Adipocyte (in vitro differentiated cells): ENCODE measurements around the gene RFLNA.

Experiments used
- DNase-seq: peaks from one replicate; pipeline ENCODE4 v3.0.0-alpha.2; 2015; ENCODE audit warnings: low read depth
- H3K27me3 ChIP-seq: replicated peaks from 2 replicates; pipeline ENCODE4 v1.7.0; 2013; ENCODE audit warnings: mild to moderate bottlenecking, low read length, moderate library complexity; ENCODE audit not compliant: control insufficient read depth, insufficient read depth
- H3K36me3 ChIP-seq: 2 replicates; pipeline ENCODE4 v1.7.0; 2013; ENCODE audit warnings: low read length, mild to moderate bottlenecking, moderate library complexity; ENCODE audit not compliant: control insufficient read depth, insufficient read depth, severe bottlenecking
- H3K4me1 ChIP-seq: 2 replicates; pipeline ENCODE4 v1.7.0; 2013; ENCODE audit warnings: mild to moderate bottlenecking, low read length, moderate library complexity; ENCODE audit not compliant: control insufficient read depth, insufficient read depth
- H3K4me3 ChIP-seq: 2 replicates; pipeline ENCODE4 v1.7.0; 2013; ENCODE audit warnings: mild to moderate bottlenecking, low read length, moderate library complexity
- H3K9ac ChIP-seq: 2 replicates; pipeline ENCODE4 v1.7.0; 2013; ENCODE audit warnings: mild to moderate bottlenecking, low read length, moderate library complexity
- H3K9me3 ChIP-seq: 2 replicates; pipeline ENCODE4 v1.7.0; 2013; ENCODE audit warnings: mild to moderate bottlenecking, low read length, moderate library complexity; ENCODE audit not compliant: control insufficient read depth

The RFLNA gene

DNA sequence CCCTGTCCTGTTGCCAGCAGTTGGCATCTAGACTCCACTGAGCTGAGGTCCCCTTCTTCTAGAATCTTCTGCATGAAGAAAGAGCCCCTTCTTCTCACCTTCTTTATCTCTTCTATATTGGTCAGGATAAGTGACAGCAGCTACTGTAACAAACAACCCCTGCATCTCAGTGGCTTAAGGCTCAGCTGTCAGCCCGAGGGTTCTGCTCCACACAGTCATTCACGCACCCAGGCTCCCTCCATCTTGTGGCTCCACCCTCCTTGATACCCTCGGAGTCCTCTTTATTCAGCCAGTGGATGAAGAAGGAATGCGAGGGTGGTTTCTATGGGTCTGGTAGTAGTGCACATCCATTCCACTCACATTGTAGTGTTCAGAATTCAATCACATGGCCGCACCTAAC, 10.5 kb upstream of the RFLNA start:
- no peak for DNase-seq
- H3K36me3 ChIP-seq, result no peaks in the 10 kb centered on the region
- H3K4me3 ChIP-seq, result no peak overlapping the region
- H3K4me1 ChIP-seq, result no peaks in the 10 kb centered on the region
- peaks cover 53% of the 10 kb centered on the region for H3K27me3 ChIP-seq
- H3K9me3 ChIP-seq, result peaks cover 43% of the 10 kb centered on the region
- H3K9ac ChIP-seq, result no peak overlapping the region

DNA sequence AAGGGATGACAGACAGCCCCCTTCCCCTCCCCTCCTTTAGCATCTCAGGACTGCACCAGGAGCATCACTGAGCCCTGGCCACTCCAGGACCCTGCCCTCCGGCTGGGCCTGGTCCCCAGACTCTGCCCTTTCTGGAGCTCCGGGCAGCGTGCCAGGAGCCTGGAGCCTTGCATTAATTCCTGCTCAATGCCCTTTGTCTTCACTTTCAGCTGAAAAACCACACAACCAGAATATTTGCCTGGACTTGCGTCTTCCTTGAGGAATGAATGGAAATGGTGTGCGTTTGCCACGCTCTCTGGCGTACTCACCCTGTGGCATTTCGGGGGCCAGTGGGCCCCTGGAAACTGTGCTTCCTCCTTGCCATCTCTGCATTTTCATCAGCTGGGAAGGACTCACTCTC, 8.5 kb upstream of the RFLNA start:
- Histone ChIP-seq H3K9me3 (peaks cover 37% of the 10 kb centered on the region), H3K27me3 (peaks cover 43% of the 10 kb centered on the region), H3K4me1 (no peaks in the 10 kb centered on the region), H3K36me3 (no peaks in the 10 kb centered on the region), H3K4me3 (no peak overlapping the region), H3K9ac (no peak overlapping the region)
- peak; percentile 11 for DNase-seq

DNA sequence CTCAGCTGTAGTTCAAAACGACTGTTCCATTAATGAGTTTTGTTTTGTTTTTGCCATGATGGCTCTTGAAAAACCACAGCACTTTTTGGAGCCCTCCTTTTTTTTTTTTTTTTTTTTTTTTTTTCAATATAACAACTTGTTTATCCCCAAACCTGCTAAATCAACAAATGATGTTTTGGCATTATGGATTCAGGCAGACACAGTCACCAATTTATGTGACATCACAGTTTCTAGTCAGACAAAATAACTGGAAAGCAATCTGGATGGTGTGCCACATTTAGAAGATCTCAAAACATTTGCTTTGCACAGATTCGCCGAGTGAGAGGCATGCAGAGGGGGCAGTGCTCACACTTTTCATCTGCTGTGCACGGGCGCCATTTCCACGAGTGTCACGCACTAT, 7.9 kb upstream of the RFLNA start:
- H3K36me3 ChIP-seq, result no peaks in the 10 kb centered on the region
- DNase-seq, result no peak
- peaks cover 35% of the 10 kb centered on the region for H3K9me3 ChIP-seq
- no peaks in the 10 kb centered on the region for H3K4me1 ChIP-seq
- H3K9ac ChIP-seq, result no peak overlapping the region
- peaks cover 40% of the 10 kb centered on the region for H3K27me3 ChIP-seq
- no peak overlapping the region for H3K4me3 ChIP-seq

DNA sequence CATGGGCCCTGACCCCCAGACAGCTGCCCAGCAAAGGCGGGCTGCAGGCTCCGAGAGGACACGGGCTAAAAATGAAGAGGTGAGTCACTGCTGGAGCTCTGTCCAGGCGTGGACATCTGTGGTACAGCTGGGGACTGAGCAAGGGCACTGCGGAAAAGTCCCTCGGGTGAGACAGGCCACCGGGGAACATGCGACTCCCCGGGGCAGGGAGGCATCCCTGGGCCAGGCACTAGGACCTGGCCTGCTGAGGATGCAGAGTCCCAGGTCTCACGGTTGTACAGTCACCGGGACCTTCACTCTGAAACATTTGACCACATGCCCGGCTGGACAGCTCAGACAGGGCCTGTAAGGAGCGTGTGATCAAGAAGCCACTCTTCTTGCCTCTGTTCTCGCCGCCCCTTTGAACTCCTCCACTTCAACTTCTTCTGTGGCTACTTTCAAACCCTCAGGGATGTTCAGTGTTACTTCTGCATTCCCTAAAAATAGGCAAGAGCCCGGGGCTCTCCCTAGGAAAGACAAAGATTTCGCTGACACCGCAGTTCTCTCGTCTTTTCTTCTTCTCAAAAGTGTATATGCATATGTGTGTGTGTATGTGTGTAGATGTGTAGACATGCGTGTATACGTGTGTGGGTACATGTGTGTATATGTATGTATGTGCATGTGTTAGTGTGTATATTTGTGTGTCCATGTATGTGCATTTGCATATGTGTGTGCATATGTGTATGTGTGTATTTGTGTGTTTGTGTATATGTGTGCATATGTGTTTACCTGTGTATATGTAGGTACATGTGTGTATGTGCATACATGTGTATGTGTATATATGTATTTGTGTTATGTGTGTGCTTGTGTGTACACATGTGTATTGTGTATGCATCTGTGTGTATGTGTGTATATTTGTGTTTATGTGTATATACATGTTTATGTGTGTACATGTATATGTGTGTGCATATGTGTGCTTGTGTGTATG, 5.0 kb upstream of the RFLNA start:
- no peak overlapping the region for H3K9ac ChIP-seq
- no peaks in the 10 kb centered on the region for H3K4me1 ChIP-seq
- DNase-seq, result peak; percentile 52
- no peak overlapping the region for H3K4me3 ChIP-seq
- H3K9me3 ChIP-seq, result peaks cover 26% of the 10 kb centered on the region
- H3K36me3 ChIP-seq, result no peaks in the 10 kb centered on the region
- H3K27me3 ChIP-seq, result peaks cover 39% of the 10 kb centered on the region

DNA sequence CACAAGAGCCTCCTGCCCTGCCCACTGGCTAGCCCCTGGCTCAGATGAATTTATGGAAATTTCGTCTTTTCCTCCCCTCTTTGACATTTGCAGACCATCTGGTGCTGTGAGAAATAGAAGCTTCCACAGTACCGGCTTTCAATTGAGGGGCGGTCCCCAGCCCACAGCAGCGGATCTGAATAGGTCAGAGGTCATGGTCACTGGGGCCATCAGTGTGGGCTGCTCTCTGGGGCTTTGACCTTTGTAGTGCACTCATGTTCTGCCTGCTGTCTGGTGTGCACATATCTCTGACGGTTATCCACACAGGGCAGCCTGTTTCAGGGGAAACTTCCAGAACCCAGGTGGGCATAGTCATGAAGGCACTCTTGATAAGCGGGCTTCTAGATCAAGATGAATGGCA, 2.5 kb upstream of the RFLNA start:
- Histone ChIP-seq H3K4me1 (no peaks in the 10 kb centered on the region), H3K9me3 (peaks cover 17% of the 10 kb centered on the region), H3K4me3 (no peak overlapping the region), H3K9ac (no peak overlapping the region), H3K27me3 (peaks cover 49% of the 10 kb centered on the region), H3K36me3 (no peaks in the 10 kb centered on the region)
- no peak for DNase-seq

DNA sequence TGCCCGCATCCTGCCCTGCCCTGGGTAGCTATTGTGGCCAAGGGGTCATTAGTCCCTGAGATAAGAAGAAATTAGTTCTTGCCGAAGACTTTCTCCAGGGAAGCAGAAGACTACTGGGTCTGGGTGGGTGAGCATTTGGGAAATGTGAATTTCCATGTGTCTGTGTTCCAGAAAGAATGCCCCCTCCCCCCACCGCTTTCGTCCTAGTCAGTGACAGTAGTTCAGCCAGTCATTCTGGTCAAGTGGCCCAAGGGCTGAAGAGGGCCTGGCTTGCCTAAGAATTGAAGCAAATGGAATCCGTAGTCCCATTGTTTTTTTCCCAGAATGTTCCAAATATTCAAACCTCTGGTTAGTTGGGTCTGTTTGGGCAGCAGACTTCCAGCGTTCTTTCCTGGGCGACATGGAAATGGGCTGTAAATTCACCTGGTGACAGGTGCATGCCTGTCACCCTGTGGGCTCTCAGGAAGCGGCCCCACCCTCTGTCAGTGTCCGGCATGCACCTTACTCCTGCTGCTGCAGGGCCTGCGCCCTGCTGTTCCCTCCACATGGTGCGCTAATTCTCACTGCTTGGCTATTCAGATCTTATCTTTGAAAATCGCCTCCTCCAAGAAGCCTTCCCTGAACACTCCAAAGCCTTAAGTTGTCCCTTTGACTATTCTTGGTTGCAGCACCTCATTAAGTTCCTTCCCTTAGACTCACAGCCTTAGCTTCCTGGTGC, 1.4 kb upstream of the RFLNA start:
- H3K4me1 ChIP-seq, result no peaks in the 10 kb centered on the region

DNA sequence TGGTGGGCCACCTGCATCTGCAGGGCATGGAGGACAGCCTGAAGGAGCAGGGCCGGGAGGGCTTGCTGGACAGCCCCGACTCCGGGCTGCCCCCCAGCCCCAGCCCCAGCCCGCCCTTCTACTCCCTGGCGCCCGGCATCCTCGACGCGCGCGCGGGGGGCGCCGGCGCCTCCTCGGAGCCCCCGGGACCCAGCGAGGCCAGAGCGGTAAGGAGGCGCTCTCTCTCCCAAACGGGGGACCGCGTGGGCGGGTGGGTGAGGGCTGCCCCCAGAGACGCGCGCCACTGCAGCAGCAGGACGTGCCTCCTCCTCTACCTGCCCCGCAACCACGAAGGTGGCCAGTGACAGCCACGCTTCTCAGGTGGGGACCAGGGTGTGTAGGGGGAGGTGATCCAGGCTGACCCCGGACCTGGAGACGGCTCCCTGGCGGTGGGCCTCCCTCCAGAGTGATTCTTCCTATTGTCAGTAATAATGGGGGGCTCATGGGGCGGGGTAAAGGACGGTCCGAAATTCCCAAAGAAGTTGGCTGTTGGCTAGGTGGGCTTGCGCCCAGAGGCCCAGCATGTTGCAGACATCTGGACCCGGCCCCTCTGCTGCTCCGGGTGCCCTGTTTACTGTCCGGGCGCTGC, 652 bp downstream of the RFLNA start:
- DNase-seq, result peak; percentile 14
- no peak overlapping the region for H3K4me3 ChIP-seq
- no peaks in the 10 kb centered on the region for H3K4me1 ChIP-seq
- H3K27me3 ChIP-seq, result peaks cover 59% of the 10 kb centered on the region
- no peaks in the 10 kb centered on the region for H3K36me3 ChIP-seq
- no peaks in the 10 kb centered on the region for H3K9me3 ChIP-seq
- H3K9ac ChIP-seq, result no peak overlapping the region

More for the DNA sequence above, 1.4 kb upstream of the RFLNA start:
- H3K9me3 ChIP-seq, result peaks cover 6% of the 10 kb centered on the region
- H3K36me3 ChIP-seq, result no peaks in the 10 kb centered on the region
- DNase-seq, result no peak
- peaks cover 48% of the 10 kb centered on the region for H3K27me3 ChIP-seq
- no peak overlapping the region for H3K4me3 ChIP-seq
- no peak overlapping the region for H3K9ac ChIP-seq

DNA sequence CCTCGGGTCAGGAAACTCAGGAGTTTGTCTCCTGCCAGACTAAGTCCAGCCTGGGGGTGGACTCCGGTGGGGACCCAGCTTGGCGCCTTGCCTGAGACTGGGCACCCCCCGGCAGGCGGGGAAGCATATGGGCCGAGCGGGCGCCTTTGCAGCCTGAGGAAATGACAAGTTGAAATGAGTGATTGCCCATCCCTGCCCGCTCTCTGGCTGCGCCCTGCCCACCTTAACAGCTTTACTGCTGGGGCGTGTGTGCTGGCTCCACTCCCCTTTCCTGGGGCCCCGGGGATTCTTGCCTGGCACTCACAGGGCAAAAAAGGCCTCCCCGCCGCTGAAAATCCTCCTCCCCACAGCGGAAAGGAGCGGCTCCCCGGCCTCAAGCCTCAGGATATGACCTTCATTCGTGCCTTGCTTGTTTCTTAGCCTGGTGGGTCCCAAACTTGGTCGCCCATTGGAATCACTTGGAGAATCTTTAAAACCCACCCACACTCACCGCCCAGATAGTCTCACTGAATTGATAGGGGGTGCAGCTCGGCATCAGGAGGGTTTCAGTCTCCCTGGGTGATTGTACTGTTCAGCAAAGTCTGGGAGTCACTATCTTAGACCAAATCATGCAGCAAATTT, 1.5 kb downstream of the RFLNA start:
- Histone ChIP-seq H3K4me3 (no peak overlapping the region), H3K9me3 (no peaks in the 10 kb centered on the region), H3K9ac (no peak overlapping the region), H3K36me3 (no peaks in the 10 kb centered on the region), H3K4me1 (no peaks in the 10 kb centered on the region), H3K27me3 (peaks cover 62% of the 10 kb centered on the region)
- DNase-seq, result peak; percentile 13

DNA sequence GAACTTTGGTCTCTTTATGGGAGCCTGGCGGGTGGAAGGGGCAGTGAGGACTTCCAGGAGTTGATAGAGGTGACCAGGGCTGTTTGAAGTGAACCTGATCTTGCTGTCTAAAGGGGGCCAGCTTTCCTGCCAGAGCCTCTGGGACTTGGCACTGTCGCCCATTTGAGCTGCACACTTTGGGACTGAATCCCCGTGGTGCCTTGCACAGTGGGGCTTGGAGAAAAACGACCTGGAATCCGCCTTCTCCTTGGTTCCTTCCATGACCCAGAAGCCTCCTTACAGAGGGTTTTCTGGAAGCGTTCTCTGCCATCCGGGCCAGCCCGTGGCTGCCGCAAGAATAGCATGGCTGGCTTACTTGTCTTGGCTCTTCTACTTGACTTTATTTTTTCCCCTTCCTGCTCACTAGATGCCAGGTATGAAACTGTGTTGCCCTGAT, 2.0 kb downstream of the RFLNA start:
- H3K9me3 ChIP-seq, result no peaks in the 10 kb centered on the region
- no peak overlapping the region for H3K4me3 ChIP-seq
- H3K4me1 ChIP-seq, result no peaks in the 10 kb centered on the region
- peaks cover 66% of the 10 kb centered on the region for H3K27me3 ChIP-seq
- no peak for DNase-seq
- no peak overlapping the region for H3K9ac ChIP-seq
- no peaks in the 10 kb centered on the region for H3K36me3 ChIP-seq

DNA sequence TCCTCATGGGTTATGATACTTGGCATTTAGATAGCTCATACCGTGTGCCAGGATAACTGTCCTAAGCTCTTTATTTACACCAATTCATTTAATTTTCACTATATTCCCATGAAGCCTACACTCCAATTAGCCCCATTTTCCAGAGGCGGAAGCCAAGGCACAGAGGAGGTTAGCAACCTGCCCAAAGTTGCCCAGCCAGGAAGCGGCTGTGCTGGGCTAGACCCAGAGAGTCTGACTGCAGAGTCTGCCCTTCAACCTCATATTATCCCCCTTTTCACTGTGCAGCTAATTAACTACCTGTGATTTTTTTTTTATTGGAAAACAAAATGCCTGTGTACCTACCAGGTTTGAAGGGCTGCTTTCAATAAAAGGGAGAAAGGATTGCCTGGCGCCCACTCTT, 2.5 kb downstream of the RFLNA start:
- H3K4me3 ChIP-seq, result no peak overlapping the region
- H3K4me1 ChIP-seq, result no peaks in the 10 kb centered on the region
- H3K36me3 ChIP-seq, result no peaks in the 10 kb centered on the region
- H3K27me3 ChIP-seq, result peaks cover 66% of the 10 kb centered on the region
- DNase-seq, result no peak
- H3K9me3 ChIP-seq, result no peaks in the 10 kb centered on the region
- H3K9ac ChIP-seq, result no peak overlapping the region

DNA sequence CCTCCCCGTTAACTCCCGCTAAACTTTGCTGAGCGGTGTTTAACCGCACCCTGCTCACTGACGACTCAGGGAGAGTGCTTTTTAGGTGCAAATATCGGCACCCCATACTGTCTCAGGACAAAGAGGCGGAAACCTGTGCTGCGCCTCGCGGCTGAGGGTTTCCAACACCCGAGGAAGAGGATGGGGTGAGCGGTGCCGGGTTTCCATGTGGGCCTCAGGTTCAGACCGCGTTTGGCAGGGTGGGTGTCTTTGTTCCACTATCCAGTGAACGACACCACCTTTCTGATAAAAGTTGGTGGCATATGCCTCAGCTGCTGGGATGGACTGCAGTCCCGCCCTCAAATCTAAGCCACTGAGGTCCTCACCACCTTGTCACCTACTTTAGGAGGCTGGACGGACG, 3.0 kb downstream of the RFLNA start:
- no peaks in the 10 kb centered on the region for H3K36me3 ChIP-seq
- no peaks in the 10 kb centered on the region for H3K9me3 ChIP-seq

More for the DNA sequence above, 3.0 kb downstream of the RFLNA start:
- H3K4me1 ChIP-seq, result no peaks in the 10 kb centered on the region
- DNase-seq, result no peak
- H3K9ac ChIP-seq, result no peak overlapping the region
- H3K4me3 ChIP-seq, result no peak overlapping the region
- peaks cover 64% of the 10 kb centered on the region for H3K27me3 ChIP-seq
